B cell (primary cell): ENCODE results near the gene STK38L. TPM values are rescaled to one million over a fixed set of nuclear protein-coding genes. Genes with fewer than 3 reads are reported as not detected.

Experiments used
- ATAC-seq: fragments of 200-7000 bp; cut with Tn5 transposase; one replicate; pipeline ENCODE4 v1.10.0; 2021; ENCODE audit warnings: low read depth, mild to moderate bottlenecking, moderate number of reproducible peaks, moderate library complexity
- CTCF ChIA-PET: fragments of 350-600 bp; sonication (Branson Sonifier 250); formaldehyde crosslinking; loops from one replicate; lab custom pipeline; 2021; ENCODE audit warnings: antibody characterized with exemption, inconsistent platforms; lab: Charles Lee
- POLR2A ChIA-PET: fragments of 350-600 bp; sonication (Branson Sonifier 250); formaldehyde crosslinking; loops from one replicate; lab custom pipeline; 2021; ENCODE audit warnings: antibody characterized with exemption; lab: Charles Lee
- DNase-seq: peaks from one replicate; pipeline ENCODE4 v3.0.0; 2013
- H2AFZ ChIP-seq: 2 replicates; pipeline ENCODE4 v1.6.1; 2012; ENCODE audit warnings: mild to moderate bottlenecking, low read depth, low read length; ENCODE audit not compliant: insufficient read depth, poor library complexity, severe bottlenecking
- H3K27ac ChIP-seq, 2 donors: 1 replicate in 1 of 2; 2 replicates in 1 of 2; pipeline ENCODE4 v1.5.1; 2012 to 2013; ENCODE audit warnings: low read length in 2 of 2, mild to moderate bottlenecking in 2 of 2, moderate library complexity in 1 of 2
- H3K27me3 ChIP-seq, 4 experiments: fragments of 200-600 bp in 1 of 4; sonication (generic) in 1 of 4; replicated peaks in 1 of 4; 1 replicate in 2 of 4; 2 replicates in 2 of 4; pipeline versions ENCODE4 v1.6.1 to v1.7.0; 2013 to 2016; ENCODE audit warnings: low read length in 3 of 4, mild to moderate bottlenecking in 2 of 4, mixed read lengths in 1 of 4, moderate library complexity in 1 of 4; ENCODE audit not compliant: insufficient read depth in 4 of 4, control insufficient read depth in 3 of 4; ENCODE audit errors: control extremely low read depth in 1 of 4
- H3K36me3 ChIP-seq, 2 experiments: replicated peaks in 1 of 2; 1 replicate in 1 of 2; 2 replicates in 1 of 2; pipeline versions ENCODE4 v1.6.1 to v1.7.1; 2013; ENCODE audit warnings: low read length in 1 of 2; ENCODE audit not compliant: insufficient read depth in 2 of 2, control insufficient read depth in 1 of 2; ENCODE audit errors: control extremely low read depth in 1 of 2, extremely low read depth in 1 of 2
- H3K4me1 ChIP-seq, 2 donors: fragments of 200-600 bp in 1 of 2; sonication (generic) in 1 of 2; 1 replicate in 1 of 2; 2 replicates in 1 of 2; pipeline versions ENCODE4 v1.5.1 to v1.6.1; 2013 to 2017; ENCODE audit warnings: low read length in 2 of 2; ENCODE audit not compliant: control insufficient read depth in 2 of 2, insufficient read depth in 2 of 2
- H3K4me2 ChIP-seq: replicated peaks from 2 replicates; pipeline ENCODE3; 2012; ENCODE audit warnings: mild to moderate bottlenecking, low read depth, low read length; ENCODE audit not compliant: poor library complexity, severe bottlenecking
- H3K4me3 ChIP-seq, 5 experiments: fragments of 200-600 bp in 1 of 5; sonication (generic) in 1 of 5; 1 replicate in 3 of 5; 2 replicates in 2 of 5; pipeline versions ENCODE4 v1.5.1 to v1.7.0; 2011 to 2016; ENCODE audit warnings: low read length in 4 of 5, mild to moderate bottlenecking in 4 of 5, low read depth in 2 of 5, control low read depth in 1 of 5, moderate library complexity in 1 of 5; ENCODE audit not compliant: insufficient read depth in 1 of 5; ENCODE audit errors: control extremely low read depth in 1 of 5, extremely low read depth in 1 of 5
- H3K79me2 ChIP-seq: fragments of 200-600 bp; sonication (generic); one replicate; pipeline ENCODE4 v1.6.0; 2016; ENCODE audit warnings: low read length; ENCODE audit not compliant: control insufficient read depth, insufficient read depth
- H3K9ac ChIP-seq: fragments of 200-600 bp; sonication (generic); 2 replicates; pipeline ENCODE4 v1.6.1; 2017; ENCODE audit warnings: mild to moderate bottlenecking, low read length, moderate library complexity
- H3K9me3 ChIP-seq, 3 donors: one replicate each; pipeline versions ENCODE4 v1.6.1 to v1.7.1; 2013; ENCODE audit warnings: low read length in 2 of 3; ENCODE audit not compliant: control insufficient read depth in 2 of 3, insufficient read depth in 1 of 3; ENCODE audit errors: control extremely low read depth in 1 of 3
- H4K20me1 ChIP-seq: 2 replicates; pipeline ENCODE4 v1.6.0; 2012; ENCODE audit warnings: mild to moderate bottlenecking, low read length; ENCODE audit not compliant: insufficient read depth, control insufficient read depth, poor library complexity, severe bottlenecking
- H3K27ac Mint-ChIP-seq: one replicate; pipeline ENCODE4 v1.8.0; 2021; ENCODE audit warnings: mixed read lengths
- H3K27me3 Mint-ChIP-seq: one replicate; pipeline ENCODE4 v1.8.0; 2021; ENCODE audit warnings: mixed read lengths
- H3K4me1 Mint-ChIP-seq: one replicate; pipeline ENCODE4 v1.8.0; 2021; ENCODE audit warnings: mixed read lengths
- H3K4me3 Mint-ChIP-seq: one replicate; pipeline ENCODE4 v1.8.0; 2021; ENCODE audit warnings: mixed read lengths
- H3K9me3 Mint-ChIP-seq: one replicate; pipeline ENCODE4 v1.8.0; 2022; ENCODE audit warnings: mixed read lengths; ENCODE audit not compliant: insufficient read depth
- EZH2 ChIP-seq: IDR thresholded peaks from 2 replicates; pipeline ENCODE4 v1.6.1; 2012; ENCODE audit warnings: borderline replicate concordance, low read depth, mild to moderate bottlenecking, moderate library complexity, low read length; ENCODE audit not compliant: insufficient read depth, poor library complexity, severe bottlenecking
- WGBS: methylation state at CpG from one replicate; pipeline ENCODE4 v1.1.5; 2013; ENCODE audit warnings: missing lambda C conversion rate; ENCODE audit not compliant: insufficient coverage; 5-methylcytosine and 5-hydroxymethylcytosine counted together
- intact Hi-C: fragments of 100-400 bp; cut with micrococcal nuclease; formaldehyde crosslinking; loops from one replicate; pipeline ENCODE4 v1.10.0; 2022
- polyA plus RNA-seq: library from polyadenylated mRNA; depleted of rRNA; stranded (reverse); fragments of >200 nt; gene quantifications from 2 replicates; pipeline ENCODE4 v1.2.3, GENCODE V29; 2012
- total RNA-seq, 2 donors: library from RNA; stranded (reverse); fragments of 120-200 nt in 1 of 2; gene quantifications; 1 replicate in 1 of 2; 2 replicates in 1 of 2; pipeline versions ENCODE4 v1.2.3 to v1.2.4, GENCODE V29; 2013 to 2022
- TF ChIP-seq, protein P1 (sequence below): fragments of 200-600 bp; IDR thresholded peaks from one replicate; pipeline ENCODE4 v1.8.0; 2022; ENCODE audit warnings: antibody characterized with exemption, mild to moderate bottlenecking

STK38L gene
- total and polyA plus RNA-seq, 2 donors (not counting 1 experiment from before 2014, with no cell fraction given), result 5.5 to 21.2 TPM

DNA sequence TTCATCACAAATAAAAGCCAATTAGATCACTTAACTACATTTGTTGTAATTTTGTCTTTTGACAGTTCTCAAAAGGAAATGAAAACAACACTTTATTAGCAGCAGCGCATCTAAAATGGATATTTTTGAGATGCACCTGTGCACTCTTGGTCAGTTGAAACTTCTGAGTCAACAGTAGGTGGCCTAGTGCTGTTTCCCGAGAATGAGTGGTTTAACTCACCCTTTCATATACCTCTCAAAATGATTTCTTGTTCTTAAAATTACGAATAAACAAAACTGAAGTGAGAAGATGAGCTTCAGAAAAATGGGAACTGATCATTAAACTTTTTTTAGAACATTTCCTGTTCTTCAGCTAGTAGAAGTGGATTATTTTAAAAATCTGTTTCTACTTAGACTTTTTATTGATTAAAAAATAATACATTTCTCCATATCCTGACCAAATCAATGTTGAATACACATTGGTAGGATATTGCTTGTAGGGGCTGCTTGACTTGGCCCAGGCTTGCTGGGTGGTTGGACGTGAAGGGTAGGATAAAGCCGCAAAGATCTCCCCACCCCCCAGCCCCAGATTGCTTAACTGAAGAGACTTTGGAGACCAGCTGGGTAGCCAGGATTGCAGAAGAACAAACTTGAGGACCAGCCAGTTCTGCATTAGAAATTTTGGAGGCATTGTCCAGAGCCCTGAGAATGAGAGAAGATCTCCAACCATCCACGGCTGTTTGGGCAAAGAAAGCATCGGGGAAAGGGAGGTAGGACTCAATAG, 22.3 kb upstream of the STK38L start:
- TF ChIP-seq, protein P1, sequence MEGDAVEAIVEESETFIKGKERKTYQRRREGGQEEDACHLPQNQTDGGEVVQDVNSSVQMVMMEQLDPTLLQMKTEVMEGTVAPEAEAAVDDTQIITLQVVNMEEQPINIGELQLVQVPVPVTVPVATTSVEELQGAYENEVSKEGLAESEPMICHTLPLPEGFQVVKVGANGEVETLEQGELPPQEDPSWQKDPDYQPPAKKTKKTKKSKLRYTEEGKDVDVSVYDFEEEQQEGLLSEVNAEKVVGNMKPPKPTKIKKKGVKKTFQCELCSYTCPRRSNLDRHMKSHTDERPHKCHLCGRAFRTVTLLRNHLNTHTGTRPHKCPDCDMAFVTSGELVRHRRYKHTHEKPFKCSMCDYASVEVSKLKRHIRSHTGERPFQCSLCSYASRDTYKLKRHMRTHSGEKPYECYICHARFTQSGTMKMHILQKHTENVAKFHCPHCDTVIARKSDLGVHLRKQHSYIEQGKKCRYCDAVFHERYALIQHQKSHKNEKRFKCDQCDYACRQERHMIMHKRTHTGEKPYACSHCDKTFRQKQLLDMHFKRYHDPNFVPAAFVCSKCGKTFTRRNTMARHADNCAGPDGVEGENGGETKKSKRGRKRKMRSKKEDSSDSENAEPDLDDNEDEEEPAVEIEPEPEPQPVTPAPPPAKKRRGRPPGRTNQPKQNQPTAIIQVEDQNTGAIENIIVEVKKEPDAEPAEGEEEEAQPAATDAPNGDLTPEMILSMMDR, result no peak
- no peak for TF ChIP-seq EZH2
- peaks cover 33% of the 10 kb centered on the region for H3K4me1 Mint-ChIP-seq
- no CpG with 5 or more reads among the region's 7 CpGs for WGBS
- ChIA-PET POLR2A (no interaction called here), CTCF (interaction anchor here (0.6 to 1.9 kb wide), 3 partner anchors 25 to 302 kb away, joined by 3 to 10 read pairs (median 3); partner anchors contain the start of gene PPFIBP1)
- Histone ChIP-seq H3K4me2 (peak overlapping the region; percentile 52), H3K4me1 (peaks cover 32 to 37% of the 10 kb centered on the region in 2 donors), H2AFZ (peak overlapping the region; percentile 39), H3K9me3 (no peaks in the 10 kb centered on the region), H3K27ac (peak overlapping the region in 1 of 2 donors; percentile 48), H3K27me3 (no peaks in the 10 kb centered on the region), H3K36me3 (no peaks in the 10 kb centered on the region), H3K9ac (peak overlapping the region; percentile 16), H3K4me3 (no peak overlapping the region), H3K79me2 (no peaks in the 10 kb centered on the region), H4K20me1 (no peaks in the 10 kb centered on the region)
- peak overlapping the region; percentile 65 for H3K4me3 Mint-ChIP-seq
- no peaks in the 10 kb centered on the region for H3K27me3 Mint-ChIP-seq
- peak; percentile 33 for ATAC-seq
- peak; percentile 26 for DNase-seq
- intact Hi-C loops, result loop anchor here (2.0 kb wide), 1 partner anchor 17 kb away; no protein-coding TSS in a partner anchor
- peak overlapping the region; percentile 59 for H3K27ac Mint-ChIP-seq
- H3K9me3 Mint-ChIP-seq, result no peaks in the 10 kb centered on the region

DNA sequence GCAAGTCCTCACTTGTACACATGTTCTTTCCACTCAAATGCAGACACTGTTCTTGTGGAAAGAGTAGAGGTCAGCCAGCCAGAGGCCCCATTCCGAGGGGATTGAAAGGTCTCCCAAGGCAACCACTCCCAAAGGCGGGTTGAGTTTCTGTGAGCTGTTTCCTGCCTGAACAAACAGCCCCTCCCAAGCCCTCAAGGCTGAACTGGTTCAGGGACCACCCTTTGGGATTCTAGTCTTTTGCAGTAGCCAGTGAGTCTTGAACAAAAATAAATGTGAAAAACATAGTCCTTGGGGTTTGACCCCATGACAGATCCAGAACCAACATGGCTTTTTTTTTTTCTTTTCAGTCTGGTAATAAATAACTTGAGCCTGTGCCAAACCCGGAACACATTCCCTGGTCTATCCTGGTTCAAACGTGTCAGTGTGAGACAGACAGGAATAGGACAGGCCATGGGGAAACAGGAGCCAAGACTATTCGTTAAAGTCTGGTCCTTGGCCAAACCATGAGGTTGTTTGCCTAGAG, 17.6 kb upstream of the STK38L start:
- Mint-ChIP-seq H3K4me1 (peaks cover 12% of the 10 kb centered on the region), H3K9me3 (no peaks in the 10 kb centered on the region), H3K27me3 (no peaks in the 10 kb centered on the region), H3K27ac (no peak overlapping the region), H3K4me3 (no peak overlapping the region)
- no peaks in the 10 kb centered on the region for H3K9me3 ChIP-seq
- H3K36me3 ChIP-seq, result no peaks in the 10 kb centered on the region
- no peak overlapping the region for H3K9ac ChIP-seq
- WGBS, result 93% methylated on average over 3 of the region's 5 CpGs
- H2AFZ ChIP-seq, result no peak overlapping the region
- DNase-seq (no peak), ATAC-seq (no peak)
- intact Hi-C loops, result no loop called here
- no peak overlapping the region for H3K4me2 ChIP-seq
- TF ChIP-seq EZH2, result no peak
- H3K27ac ChIP-seq, result no peak overlapping the region
- peaks cover 10 to 12% of the 10 kb centered on the region in 2 donors for H3K4me1 ChIP-seq
- H4K20me1 ChIP-seq, result no peaks in the 10 kb centered on the region
- POLR2A ChIA-PET, result no interaction called here
- H3K79me2 ChIP-seq, result no peaks in the 10 kb centered on the region
- CTCF ChIA-PET, result interaction anchor here (0.8 kb wide), 1 partner anchor 16 kb away, joined by 3 read pairs; no protein-coding TSS in a partner anchor
- H3K27me3 ChIP-seq, result no peaks in the 10 kb centered on the region
- no peak overlapping the region for H3K4me3 ChIP-seq
